Measurements from ENCODE around the gene PCIF1. TPM values are rescaled to one million over a fixed set of nuclear protein-coding genes. Genes with fewer than 3 reads are reported as not detected.
A peak's percentile ranks its signal among the peaks of the same experiment; 100 is the strongest.

Gene PCIF1
- total and polyA plus RNA-seq, 9 of the 15 experiments (the other 6 are each of a cell fraction or from before 2014, with no cell fraction given): 5.8 to 29.4 (median 11.3) TPM

- TF ChIP-seq, protein P1, sequence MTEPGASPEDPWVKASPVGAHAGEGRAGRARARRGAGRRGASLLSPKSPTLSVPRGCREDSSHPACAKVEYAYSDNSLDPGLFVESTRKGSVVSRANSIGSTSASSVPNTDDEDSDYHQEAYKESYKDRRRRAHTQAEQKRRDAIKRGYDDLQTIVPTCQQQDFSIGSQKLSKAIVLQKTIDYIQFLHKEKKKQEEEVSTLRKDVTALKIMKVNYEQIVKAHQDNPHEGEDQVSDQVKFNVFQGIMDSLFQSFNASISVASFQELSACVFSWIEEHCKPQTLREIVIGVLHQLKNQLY (CRISPR knock-in tag; conservative IDR thresholded peaks at IDR 0.05): no peak
- TF ChIP-seq KAT7 (CRISPR knock-in tag; IDR thresholded peaks at IDR 0.05; ENCODE audit: borderline replicate concordance) (no peak), NR2C1 (IDR thresholded peaks at IDR 0.05) (no peak), NR2C1 (tag; IDR thresholded peaks at IDR 0.05) (no peak), RBM34 (IDR thresholded peaks at IDR 0.05; ENCODE audit: borderline replicate concordance, insufficient read depth, low read length) (no peak), PCBP2 (IDR thresholded peaks at IDR 0.05; ENCODE audit: low read depth, low read length, poor library complexity, severe bottlenecking) (no peak), RHOXF2B (CRISPR knock-in tag; conservative IDR thresholded peaks at IDR 0.05) (no peak), MXD1 (CRISPR knock-in tag; IDR thresholded peaks at IDR 0.05; ENCODE audit: borderline replicate concordance, poor library complexity, severe bottlenecking) (no peak), ZBED1 (IDR thresholded peaks at IDR 0.05) (no peak), ZNF311 (CRISPR knock-in tag; IDR thresholded peaks at IDR 0.05) (no peak), ZNF444 (CRISPR knock-in tag; IDR thresholded peaks at IDR 0.05) (no peak), GTF3C2 (IDR thresholded peaks at IDR 0.05; ENCODE audit: borderline replicate concordance, extremely low read depth, insufficient read length) (no peak), L3MBTL2 (IDR thresholded peaks at IDR 0.05) (peak; percentile 40; the same call in 1 of the 2 replicates), LCOR (CRISPR knock-in tag; IDR thresholded peaks at IDR 0.05) (peak; percentile 43; the same call in 1 of the 2 replicates), RBM25 (IDR thresholded peaks at IDR 0.05; ENCODE audit: low read depth, low read length, severe bottlenecking) (no peak), JUND (IDR thresholded peaks at IDR 0.05; ENCODE audit: borderline replicate concordance, low read depth, low read length) (peak; percentile 97), JUND (tag; IDR thresholded peaks at IDR 0.05; ENCODE audit: borderline replicate concordance, low read depth, low read length) (peak; percentile 97), EWSR1 (IDR thresholded peaks at IDR 0.05; ENCODE audit: borderline replicate concordance, low read depth, partially characterized antibody) (no peak)
- TF ChIP-seq, protein P2, sequence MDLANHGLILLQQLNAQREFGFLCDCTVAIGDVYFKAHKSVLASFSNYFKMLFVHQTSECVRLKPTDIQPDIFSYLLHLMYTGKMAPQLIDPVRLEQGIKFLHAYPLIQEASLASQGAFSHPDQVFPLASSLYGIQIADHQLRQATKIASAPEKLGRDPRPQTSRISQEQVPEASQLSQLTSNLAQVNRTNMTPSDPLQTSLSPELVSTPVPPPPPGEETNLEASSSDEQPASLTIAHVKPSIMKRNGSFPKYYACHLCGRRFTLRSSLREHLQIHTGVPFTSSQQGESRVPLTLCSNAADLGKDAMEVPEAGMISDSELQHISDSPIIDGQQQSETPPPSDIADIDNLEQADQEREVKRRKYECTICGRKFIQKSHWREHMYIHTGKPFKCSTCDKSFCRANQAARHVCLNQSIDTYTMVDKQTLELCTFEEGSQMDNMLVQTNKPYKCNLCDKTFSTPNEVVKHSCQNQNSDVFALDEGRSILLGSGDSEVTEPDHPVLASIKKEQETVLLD (IDR thresholded peaks at IDR 0.05): no peak
- TF ChIP-seq, protein P3, sequence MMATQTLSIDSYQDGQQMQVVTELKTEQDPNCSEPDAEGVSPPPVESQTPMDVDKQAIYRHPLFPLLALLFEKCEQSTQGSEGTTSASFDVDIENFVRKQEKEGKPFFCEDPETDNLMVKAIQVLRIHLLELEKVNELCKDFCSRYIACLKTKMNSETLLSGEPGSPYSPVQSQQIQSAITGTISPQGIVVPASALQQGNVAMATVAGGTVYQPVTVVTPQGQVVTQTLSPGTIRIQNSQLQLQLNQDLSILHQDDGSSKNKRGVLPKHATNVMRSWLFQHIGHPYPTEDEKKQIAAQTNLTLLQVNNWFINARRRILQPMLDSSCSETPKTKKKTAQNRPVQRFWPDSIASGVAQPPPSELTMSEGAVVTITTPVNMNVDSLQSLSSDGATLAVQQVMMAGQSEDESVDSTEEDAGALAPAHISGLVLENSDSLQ (IDR thresholded peaks at IDR 0.05): peak; percentile 78
These were observed 9.9 kb downstream of the PCIF1 start (continued) for GRCh38 chr20:45944151-45944964.

Data from K562 (cell line).